Activated CD4-positive, alpha-beta T cell treated with anti-CD3 and anti-CD28 coated beads for 36 hours (primary cell): Measurements from ENCODE around the gene DNAAF9. TPM values are rescaled to one million over a fixed set of nuclear protein-coding genes. Genes with fewer than 3 reads are reported as not detected.

Experiments used
- ATAC-seq: fragments of 200-7000 bp; cut with Tn5 transposase; one replicate; pipeline ENCODE4 v1.10.0; 2021; ENCODE audit warnings: mild to moderate bottlenecking, moderate library complexity
- CTCF ChIA-PET: fragments of 350-600 bp; sonication (Branson Sonifier 250); formaldehyde crosslinking; loops from one replicate; lab custom pipeline; 2021; ENCODE audit warnings: antibody characterized with exemption; lab: Charles Lee
- POLR2A ChIA-PET: fragments of 350-600 bp; sonication (Branson Sonifier 250); formaldehyde crosslinking; loops from one replicate; lab custom pipeline; 2021; ENCODE audit warnings: antibody characterized with exemption, inconsistent platforms; lab: Charles Lee
- DNase-seq: peaks from one replicate; pipeline ENCODE4 v3.0.0-alpha.2; 2020
- H3K27ac Mint-ChIP-seq: one replicate; pipeline ENCODE4 v1.8.0; 2021; ENCODE audit warnings: mixed read lengths
- H3K27me3 Mint-ChIP-seq: one replicate; pipeline ENCODE4 v1.8.0; 2021; ENCODE audit warnings: mixed read lengths
- H3K36me3 Mint-ChIP-seq: one replicate; pipeline ENCODE4 v1.8.0; 2021; ENCODE audit warnings: low read depth, mixed read lengths
- H3K4me1 Mint-ChIP-seq: one replicate; pipeline ENCODE4 v1.8.0; 2021; ENCODE audit warnings: mixed read lengths
- H3K4me3 Mint-ChIP-seq: one replicate; pipeline ENCODE4 v1.8.0; 2021; ENCODE audit warnings: mild to moderate bottlenecking, moderate library complexity, mixed read lengths
- H3K9me3 Mint-ChIP-seq: one replicate; pipeline ENCODE4 v1.8.0; 2021; ENCODE audit warnings: low read depth, mixed read lengths
- intact Hi-C, 2 experiments: fragments of 100-400 bp; cut with DNase I in 1 of 2; cut with micrococcal nuclease in 1 of 2; formaldehyde crosslinking; loops; one replicate each; pipeline versions ENCODE4 v1.14.2 to v1.15.1; 2022 to 2024; cut with DNase I, micrococcal nuclease
- total RNA-seq, 2 experiments: library from RNA; stranded (reverse); gene quantifications; one replicate each; pipeline ENCODE4 v1.2.3, GENCODE V29; 2021

DNAAF9 gene
- total RNA-seq, 2 experiments from 2014 or later, result 1.3 to 1.8 TPM

DNA sequence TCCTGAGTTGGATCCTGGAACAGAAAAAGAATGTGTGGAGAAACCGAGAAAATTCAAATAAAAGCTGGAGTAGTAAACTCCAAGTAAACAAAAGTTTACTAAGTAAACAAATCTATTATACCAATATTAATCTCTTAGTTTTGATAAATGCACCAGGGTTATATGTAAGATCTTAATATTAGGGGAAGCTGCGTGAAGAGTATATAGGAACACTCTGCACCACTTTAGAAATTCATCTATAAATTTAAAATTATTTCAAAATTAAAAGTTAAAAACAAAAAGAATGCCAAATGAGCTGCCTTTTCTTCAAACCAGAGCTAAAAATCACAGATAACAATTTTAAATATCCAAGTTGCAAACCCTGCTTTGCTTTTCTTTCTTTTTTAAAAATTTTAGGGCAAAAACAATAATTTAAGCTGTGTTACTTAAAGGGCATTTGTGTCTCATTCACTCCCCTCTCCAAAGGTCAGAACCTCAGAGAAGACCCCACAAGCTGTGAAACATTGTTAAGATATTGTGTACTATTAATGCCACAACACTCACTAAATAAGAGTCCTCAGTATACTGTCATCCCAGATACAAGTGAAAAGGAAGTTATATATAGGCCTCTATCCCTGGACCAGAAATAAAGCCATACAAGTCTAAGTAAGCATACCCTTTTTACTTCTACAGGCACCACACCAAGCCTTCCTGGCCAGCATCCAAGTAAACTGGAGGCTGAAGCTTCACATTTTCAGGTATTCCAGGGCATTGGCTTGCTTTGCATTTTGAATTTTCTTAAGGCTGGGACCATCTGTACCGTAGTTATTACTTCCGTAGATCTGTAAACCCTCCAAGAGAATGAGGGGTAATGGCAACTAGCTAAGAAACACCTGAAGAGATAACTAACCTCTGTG lies 7.0 kb downstream of the DNAAF9 start:
- intact Hi-C loops, result loop anchor here in 1 of 2 experiments (10.0 kb wide), 1 partner anchor 1936 kb away; the partner anchor contains the start of gene NSFL1C
- DNase-seq (no peak), ATAC-seq (no peak)
- Mint-ChIP-seq H3K9me3 (peaks cover 5% of the 10 kb centered on the region), H3K27ac (no peak overlapping the region), H3K4me3 (no peak overlapping the region), H3K27me3 (no peaks in the 10 kb centered on the region), H3K4me1 (peaks cover 8% of the 10 kb centered on the region), H3K36me3 (no peaks in the 10 kb centered on the region)
- CTCF ChIA-PET, result interaction anchor here (0.8 to 1.7 kb wide), 5 partner anchors 10 to 182 kb away, joined by 3 to 5 read pairs (median 4); no protein-coding TSS in a partner anchor
- POLR2A ChIA-PET, result no interaction called here

DNA sequence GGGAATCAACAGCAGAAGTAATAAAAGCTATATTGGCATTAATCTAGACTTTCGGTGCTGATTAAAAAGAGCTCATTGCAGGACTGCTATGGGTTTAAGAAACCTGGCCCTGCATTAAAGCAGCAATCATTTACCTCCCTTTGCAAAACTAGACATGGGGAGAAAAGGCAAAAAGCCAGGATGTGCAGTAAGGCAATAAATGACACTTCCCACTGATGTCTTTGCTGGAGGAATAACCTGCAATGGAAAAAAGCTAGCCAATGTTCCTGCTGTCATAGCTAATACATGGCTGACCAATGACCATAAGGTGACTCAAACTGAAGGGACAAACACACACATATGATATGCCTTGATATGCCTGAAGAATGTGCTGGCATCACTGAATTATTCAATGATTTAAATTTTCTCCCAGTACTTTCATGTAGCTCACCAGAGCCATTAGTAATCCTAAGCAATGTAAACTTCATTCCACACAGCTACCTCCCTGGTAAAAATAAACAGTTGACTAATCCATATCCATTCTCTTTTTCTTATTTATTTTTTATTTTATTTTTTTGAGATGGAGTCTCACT lies 8.7 kb downstream of the DNAAF9 start:
- Mint-ChIP-seq H3K9me3 (peaks cover 5% of the 10 kb centered on the region), H3K4me1 (no peaks in the 10 kb centered on the region), H3K36me3 (no peaks in the 10 kb centered on the region), H3K27me3 (no peaks in the 10 kb centered on the region), H3K4me3 (no peak overlapping the region), H3K27ac (no peak overlapping the region)
- CTCF ChIA-PET, result interaction anchor here (0.7 to 1.3 kb wide), 3 partner anchors 8 to 181 kb away, joined by 3 read pairs; no protein-coding TSS in a partner anchor
- intact Hi-C loops, result no loop called here
- ATAC-seq (no peak), DNase-seq (no peak)
- POLR2A ChIA-PET, result interaction anchor here (0.7 kb wide), 1 partner anchor 21 kb away, joined by 4 read pairs; no protein-coding TSS in a partner anchor

DNA sequence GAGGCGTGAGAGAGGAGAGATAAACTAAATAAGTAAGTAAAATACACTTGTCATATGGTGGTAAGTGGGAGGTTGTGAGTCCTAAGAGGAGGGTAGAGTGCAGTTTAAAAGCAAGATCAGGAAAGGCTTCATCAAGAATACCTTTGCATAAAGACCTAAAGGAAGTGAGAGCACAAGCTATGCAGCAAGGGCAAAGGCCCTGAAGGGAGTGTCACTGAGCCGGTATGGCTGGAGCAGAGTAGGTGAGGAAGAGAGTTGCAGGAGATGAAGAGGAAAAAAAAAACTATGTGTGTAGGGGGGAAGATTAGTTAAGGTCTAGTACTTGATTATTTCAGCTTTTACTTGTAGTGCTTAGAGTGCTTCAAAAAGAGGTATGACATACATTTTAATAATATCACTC lies 11.0 kb downstream of the DNAAF9 start:
- DNase-seq (no peak), ATAC-seq (no peak)
- Mint-ChIP-seq H3K27ac (no peak overlapping the region), H3K27me3 (no peaks in the 10 kb centered on the region), H3K9me3 (peaks cover 5% of the 10 kb centered on the region), H3K36me3 (no peaks in the 10 kb centered on the region), H3K4me3 (no peak overlapping the region), H3K4me1 (no peaks in the 10 kb centered on the region)
- CTCF ChIA-PET, result no interaction called here
- POLR2A ChIA-PET, result no interaction called here
- intact Hi-C loops, result no loop called here

DNA sequence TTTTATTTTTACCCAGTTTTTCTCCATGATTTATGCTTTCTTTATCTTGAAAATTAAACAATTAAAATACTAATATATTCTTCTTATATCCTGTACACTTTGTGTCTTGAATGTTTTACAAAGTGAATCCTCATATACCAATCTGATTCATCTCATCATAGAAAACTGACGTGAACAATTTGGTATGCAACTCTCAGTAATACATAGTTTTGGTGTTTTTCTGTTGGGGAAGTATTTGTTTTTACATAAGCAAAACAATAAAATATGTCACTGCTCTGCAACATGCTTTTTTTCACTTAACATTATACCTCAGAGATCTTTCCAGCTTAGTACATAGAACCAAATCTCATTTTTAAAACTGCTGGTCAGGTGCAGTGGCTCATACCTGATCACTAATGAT lies 14.7 kb downstream of the DNAAF9 start:
- Mint-ChIP-seq H3K9me3 (peaks cover 5% of the 10 kb centered on the region), H3K4me1 (peaks cover 10% of the 10 kb centered on the region), H3K27me3 (no peaks in the 10 kb centered on the region), H3K4me3 (no peak overlapping the region), H3K36me3 (no peaks in the 10 kb centered on the region), H3K27ac (no peak overlapping the region)
- DNase-seq (no peak), ATAC-seq (no peak)
- ChIA-PET CTCF (no interaction called here), POLR2A (no interaction called here)
- intact Hi-C loops, result no loop called here

DNA sequence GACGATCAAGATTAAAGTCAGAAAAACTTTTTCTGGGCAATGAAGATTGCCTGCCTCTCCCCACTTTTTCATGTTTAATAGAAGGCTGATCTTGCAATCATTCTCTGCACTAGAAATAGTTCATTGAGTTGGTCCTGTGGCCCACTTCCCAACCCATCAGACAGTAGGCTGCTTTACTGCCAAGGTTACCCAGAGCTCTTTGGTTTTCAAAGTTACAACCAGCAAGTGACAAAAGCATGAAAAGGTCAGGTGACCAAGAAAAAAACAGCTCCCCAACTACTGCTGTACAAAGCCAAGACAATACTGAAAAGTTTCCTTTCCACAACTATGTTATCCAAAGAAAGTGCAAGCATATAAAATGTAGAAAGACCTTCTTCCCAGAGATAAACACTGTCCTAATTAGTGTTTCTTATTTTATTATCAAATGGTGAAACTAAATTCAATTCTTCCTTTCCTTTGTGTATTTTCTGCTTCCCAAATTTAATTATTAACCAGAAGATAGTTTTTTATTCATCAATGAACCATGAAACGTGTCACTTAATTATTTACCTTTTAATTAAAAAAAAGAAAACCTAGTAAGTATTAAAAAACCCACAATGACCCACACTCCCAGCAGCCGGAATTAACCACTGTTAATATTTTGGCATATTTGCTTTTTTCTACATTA lies 16.6 kb downstream of the DNAAF9 start:
- ATAC-seq (no peak), DNase-seq (no peak)
- CTCF ChIA-PET, result interaction anchor here (0.6 to 0.8 kb wide), 3 partner anchors 8 to 13 kb away, joined by 3 read pairs; no protein-coding TSS in a partner anchor
- Mint-ChIP-seq H3K9me3 (peaks cover 2% of the 10 kb centered on the region), H3K27ac (no peak overlapping the region), H3K4me1 (peaks cover 10% of the 10 kb centered on the region), H3K36me3 (no peaks in the 10 kb centered on the region), H3K4me3 (no peak overlapping the region), H3K27me3 (no peaks in the 10 kb centered on the region)
- intact Hi-C loops, result no loop called here
- POLR2A ChIA-PET, result no interaction called here

DNA sequence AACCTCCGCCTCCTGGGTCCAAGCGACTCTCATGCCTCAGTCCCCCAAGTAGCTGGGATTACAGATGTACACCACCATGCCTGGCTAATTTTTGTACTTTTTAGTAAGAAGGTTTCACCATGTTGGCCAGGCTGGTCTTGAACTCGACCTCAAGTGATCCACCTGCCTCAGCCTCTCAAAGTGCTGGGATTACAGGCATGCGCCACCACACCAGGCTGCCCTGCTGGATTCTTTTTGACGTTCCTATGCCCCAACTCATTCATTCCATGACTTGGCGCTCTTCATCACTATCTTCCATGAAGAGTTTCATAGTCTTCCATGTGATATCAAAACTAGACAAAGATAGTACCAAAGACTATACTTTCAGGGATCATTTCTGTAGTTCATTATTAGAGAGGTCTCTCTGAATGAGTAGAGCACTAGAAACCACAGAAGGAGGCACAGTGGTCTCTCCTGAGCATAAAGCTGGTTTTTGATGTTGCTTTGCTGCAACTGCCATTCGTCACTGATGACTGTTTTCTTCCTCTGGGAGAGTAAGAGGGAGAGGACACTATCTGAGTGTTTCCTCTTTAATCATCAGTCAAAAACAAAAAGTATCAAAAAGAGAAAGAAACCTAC lies 23.5 kb downstream of the DNAAF9 start:
- peak; percentile 71 for DNase-seq
- H3K27me3 Mint-ChIP-seq, result no peaks in the 10 kb centered on the region
- H3K9me3 Mint-ChIP-seq, result peaks cover 2% of the 10 kb centered on the region
- intact Hi-C loops, result loop anchor here (1.0 kb wide), 5 partner anchors 24 to 523 kb away; no protein-coding TSS in a partner anchor
- H3K4me3 Mint-ChIP-seq, result peak overlapping the region; percentile 27
- peak overlapping the region; percentile 80 for H3K27ac Mint-ChIP-seq
- peaks cover 4% of the 10 kb centered on the region for H3K36me3 Mint-ChIP-seq
- peak; percentile 96 for ATAC-seq
- peaks cover 21% of the 10 kb centered on the region for H3K4me1 Mint-ChIP-seq
- ChIA-PET CTCF (interaction anchor here (0.6 kb wide), 1 partner anchor 736 kb away, joined by 3 read pairs; no protein-coding TSS in a partner anchor), POLR2A (interaction anchor here (1.0 kb wide), 1 partner anchor 14 kb away, joined by 3 read pairs; no protein-coding TSS in a partner anchor)

DNA sequence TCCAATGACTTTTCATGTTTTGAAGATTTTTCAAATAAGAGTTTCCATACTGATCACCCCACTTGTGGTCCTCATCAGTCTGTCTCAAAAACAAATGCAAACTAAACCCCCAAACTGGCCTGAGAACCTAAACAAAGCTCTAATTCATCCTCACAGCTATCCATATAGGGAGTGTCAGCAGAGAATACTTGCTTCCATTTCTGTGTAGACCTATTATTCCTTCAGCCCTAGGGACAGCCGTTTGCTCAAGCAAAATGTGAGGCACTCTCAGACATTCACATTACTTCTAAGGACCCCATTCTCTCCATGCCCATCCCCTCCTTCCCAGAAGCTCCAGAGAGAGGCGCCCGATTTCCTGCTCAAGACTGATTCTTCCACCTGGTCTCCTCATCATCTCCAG lies 24.6 kb downstream of the DNAAF9 start:
- Mint-ChIP-seq H3K27me3 (no peaks in the 10 kb centered on the region), H3K4me1 (peaks cover 18% of the 10 kb centered on the region), H3K9me3 (peaks cover 2% of the 10 kb centered on the region), H3K27ac (no peak overlapping the region), H3K4me3 (no peak overlapping the region), H3K36me3 (peaks cover 4% of the 10 kb centered on the region)
- DNase-seq, result no peak
- intact Hi-C loops, result no loop called here
- CTCF ChIA-PET, result interaction anchor here (0.5 to 1.2 kb wide), 2 partner anchors 12 to 23 kb away, joined by 3 to 4 read pairs; no protein-coding TSS in a partner anchor
- ATAC-seq, result no peak
- POLR2A ChIA-PET, result no interaction called here

DNA sequence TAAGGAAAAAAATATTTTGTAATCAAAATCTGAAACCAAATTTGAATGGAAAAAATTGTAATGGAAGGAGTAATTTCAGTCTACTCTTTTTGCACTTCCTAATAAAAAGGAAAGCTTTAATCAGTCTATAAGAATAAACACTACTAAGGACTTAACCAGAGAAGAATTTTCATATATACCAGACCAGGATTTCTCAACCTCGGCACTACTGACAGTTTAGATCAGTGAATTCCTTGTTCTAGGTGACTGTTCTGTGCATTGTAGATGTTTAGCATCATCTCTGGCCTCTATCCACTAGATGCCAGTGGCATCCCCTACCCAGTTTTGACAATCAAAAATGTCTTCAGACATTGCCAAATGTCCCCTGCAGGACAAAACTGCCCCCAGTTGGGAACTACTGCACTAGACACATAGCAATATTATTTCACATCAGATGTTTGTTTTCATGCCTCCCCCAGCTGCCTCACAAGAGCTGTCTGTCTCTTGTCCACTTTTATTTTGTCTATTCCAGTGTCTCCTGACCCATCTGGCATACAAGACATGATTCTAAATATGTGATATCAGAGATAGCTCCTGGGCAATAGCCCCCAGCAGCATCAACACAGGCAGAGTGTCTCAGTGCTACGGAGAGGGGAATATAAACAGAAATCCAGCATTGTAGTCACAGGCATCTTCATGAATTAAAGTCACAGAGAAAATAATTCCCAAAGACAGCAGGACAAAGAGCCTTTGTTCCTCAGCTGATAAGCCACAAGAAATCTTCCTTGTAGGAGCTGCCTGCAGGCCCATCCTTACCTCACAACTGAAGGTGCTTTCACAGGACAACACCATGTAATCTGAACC lies 27.0 kb downstream of the DNAAF9 start:
- ChIA-PET CTCF (interaction anchor here (0.9 kb wide), 1 partner anchor 21 kb away, joined by 3 read pairs; no protein-coding TSS in a partner anchor), POLR2A (no interaction called here)
- ATAC-seq (no peak), DNase-seq (no peak)
- Mint-ChIP-seq H3K4me3 (no peak overlapping the region), H3K4me1 (peaks cover 18% of the 10 kb centered on the region), H3K27ac (no peak overlapping the region), H3K27me3 (no peaks in the 10 kb centered on the region), H3K9me3 (no peaks in the 10 kb centered on the region), H3K36me3 (peaks cover 4% of the 10 kb centered on the region)
- intact Hi-C loops, result no loop called here

DNA sequence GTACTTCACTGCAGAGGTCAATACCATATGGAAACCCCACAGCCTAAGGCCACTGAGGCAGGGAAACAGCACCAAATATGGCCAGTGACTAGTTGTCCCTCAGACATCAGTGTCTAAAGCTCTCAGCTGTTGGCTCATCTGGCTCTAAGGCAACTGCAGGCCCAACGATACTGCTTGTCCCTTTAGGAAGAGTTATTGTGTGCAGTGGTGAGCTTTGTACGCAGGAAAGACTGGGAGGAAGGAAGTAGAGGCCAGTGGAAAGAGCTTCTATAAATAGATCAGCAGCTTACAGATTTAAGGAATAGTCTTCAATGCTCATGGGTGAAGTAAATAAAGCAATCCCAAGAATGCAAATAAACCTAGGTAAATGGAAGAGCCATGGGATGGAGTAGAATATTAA lies 29.3 kb downstream of the DNAAF9 start:
- intact Hi-C loops, result no loop called here

DNA sequence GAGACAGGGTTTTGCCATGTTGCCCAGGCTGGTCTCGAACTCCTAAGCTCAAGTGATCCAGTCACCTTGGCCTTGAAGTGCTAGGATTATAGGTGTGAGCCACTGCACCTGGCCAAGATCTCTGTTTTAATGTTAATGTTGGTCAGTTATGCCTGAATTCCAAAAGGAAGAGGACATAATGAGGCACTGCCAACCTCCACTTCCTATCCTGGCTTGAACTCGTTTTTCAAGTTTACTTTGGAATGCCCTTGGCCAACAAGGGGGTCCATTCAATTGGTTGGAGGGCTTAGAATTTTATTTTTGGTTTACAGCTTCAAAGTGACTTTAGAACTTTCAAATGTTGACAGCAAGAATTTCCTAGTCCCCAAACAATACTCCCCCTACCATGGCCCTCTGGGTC lies 29.8 kb downstream of the DNAAF9 start:
- CTCF ChIA-PET, result no interaction called here
- Mint-ChIP-seq H3K27me3 (no peaks in the 10 kb centered on the region), H3K36me3 (peaks cover 9% of the 10 kb centered on the region), H3K4me3 (no peak overlapping the region), H3K4me1 (no peaks in the 10 kb centered on the region), H3K27ac (no peak overlapping the region), H3K9me3 (no peaks in the 10 kb centered on the region)
- POLR2A ChIA-PET, result no interaction called here
- no peak for ATAC-seq
- no peak for DNase-seq
- intact Hi-C loops, result no loop called here

More for the DNA sequence above, 29.3 kb downstream of the DNAAF9 start:
- DNase-seq (no peak), ATAC-seq (no peak)
- no peaks in the 10 kb centered on the region for H3K9me3 Mint-ChIP-seq
- no peak overlapping the region for H3K4me3 Mint-ChIP-seq
- ChIA-PET CTCF (no interaction called here), POLR2A (no interaction called here)
- H3K27ac Mint-ChIP-seq, result no peak overlapping the region
- H3K27me3 Mint-ChIP-seq, result no peaks in the 10 kb centered on the region
- H3K36me3 Mint-ChIP-seq, result peaks cover 9% of the 10 kb centered on the region
- H3K4me1 Mint-ChIP-seq, result no peaks in the 10 kb centered on the region
